IMR-90 (cell line): ENCODE measurements around the gene TMEM218. TPM values are rescaled to one million over a fixed set of nuclear protein-coding genes. Genes with fewer than 3 reads are reported as not detected.
A peak's percentile ranks its signal among the peaks of the same experiment; 100 is the strongest.

ENCODE experiments used
- ATAC-seq: fragments of 200-7000 bp; cut with Tn5 transposase; 2 replicates; pipeline ENCODE4 v1.9.1; 2020; ENCODE audit warnings: low read depth, mild to moderate bottlenecking, moderate library complexity
- BruUV-seq: library from RNA; stranded (reverse); fragments of 400-500 nt; replicated peaks from 2 replicates; lab custom pipeline; 2021; lab: Mats Ljungman, UMichigan
- CTCF ChIA-PET: fragments of 300-600 bp; formaldehyde crosslinking; extraction: SDS; loops from one replicate; lab custom pipeline; 2021; ENCODE audit warnings: antibody characterized with exemption; lab: Yijun Ruan, JAX
- POLR2A ChIA-PET: fragments of 300-600 bp; sonication (Branson Sonifier 250); formaldehyde crosslinking; loops from one replicate; lab custom pipeline; 2022; ENCODE audit warnings: antibody characterized with exemption; ENCODE audit not compliant: unreplicated experiment; lab: Charles Lee
- DNase-seq: peaks from one replicate; pipeline ENCODE4 v3.0.0; 2013
- H2AFZ ChIP-seq: replicated peaks from 2 replicates; pipeline ENCODE3; 2013; ENCODE audit warnings: low read length, mild to moderate bottlenecking; ENCODE audit not compliant: poor library complexity
- H2AK5ac ChIP-seq: 2 replicates; pipeline ENCODE4 v1.6.1; 2013; ENCODE audit warnings: low read depth, low read length, inconsistent platforms
- H2AK9ac ChIP-seq: replicated peaks from 2 replicates; pipeline ENCODE3; 2013; ENCODE audit warnings: mild to moderate bottlenecking, low read depth, low read length, moderate library complexity; ENCODE audit not compliant: poor library complexity
- H2BK120ac ChIP-seq: 2 replicates; pipeline ENCODE4 v1.6.1; 2013; ENCODE audit warnings: low read depth, low read length, inconsistent platforms
- H2BK15ac ChIP-seq: 3 replicates; pipeline ENCODE4 v1.6.1; 2013; ENCODE audit warnings: low read depth, low read length, inconsistent platforms
- H2BK20ac ChIP-seq: 2 replicates; pipeline ENCODE4 v1.6.1; 2013; ENCODE audit warnings: low read depth, mild to moderate bottlenecking, inconsistent platforms, low read length, moderate library complexity
- H2BK5ac ChIP-seq: 2 replicates; pipeline ENCODE4 v1.6.1; 2013; ENCODE audit warnings: mild to moderate bottlenecking, low read depth, low read length, inconsistent platforms; ENCODE audit not compliant: poor library complexity, severe bottlenecking
- H3K14ac ChIP-seq: replicated peaks from 2 replicates; pipeline ENCODE4 v1.6.1; 2013; ENCODE audit warnings: low read depth, low read length, inconsistent platforms
- H3K18ac ChIP-seq: 2 replicates; pipeline ENCODE4 v1.6.1; 2013; ENCODE audit warnings: low read depth, low read length, control low read depth
- H3K23ac ChIP-seq: 2 replicates; pipeline ENCODE4 v1.6.1; 2013; ENCODE audit warnings: low read depth, low read length, inconsistent platforms
- H3K27ac ChIP-seq: 2 replicates; pipeline ENCODE4 v1.5.1; 2013; ENCODE audit warnings: mild to moderate bottlenecking, control low read depth, low read length; ENCODE audit not compliant: insufficient read depth
- H3K27me3 ChIP-seq: 2 replicates; pipeline ENCODE4 v1.6.1; 2013; ENCODE audit warnings: low read length; ENCODE audit not compliant: control insufficient read depth, insufficient read depth
- H3K36me3 ChIP-seq: 2 replicates; pipeline ENCODE4 v1.6.1; 2013; ENCODE audit warnings: low read length, mixed read lengths; ENCODE audit not compliant: control insufficient read depth, insufficient read depth
- H3K4ac ChIP-seq: 2 replicates; pipeline ENCODE4 v1.6.1; 2013; ENCODE audit warnings: low read depth, low read length, inconsistent platforms
- H3K4me1 ChIP-seq: 2 replicates; pipeline ENCODE4 v1.6.1; 2013; ENCODE audit warnings: low read length, mixed read lengths; ENCODE audit not compliant: control insufficient read depth, insufficient read depth
- H3K4me2 ChIP-seq: 2 replicates; pipeline ENCODE4 v1.6.1; 2013; ENCODE audit warnings: low read depth, mild to moderate bottlenecking, control low read depth, low read length, moderate library complexity
- H3K4me3 ChIP-seq: 2 replicates; pipeline ENCODE4 v1.5.1; 2013; ENCODE audit warnings: low read depth, mild to moderate bottlenecking, control low read depth, low read length, moderate library complexity; ENCODE audit not compliant: insufficient read depth
- H3K56ac ChIP-seq: 2 replicates; pipeline ENCODE4 v1.6.1; 2013; ENCODE audit warnings: low read length, inconsistent platforms; ENCODE audit not compliant: insufficient read depth; ENCODE audit errors: extremely low read depth
- H3K79me1 ChIP-seq, 2 experiments: 2 replicates each; pipeline ENCODE4 v1.6.1; 2013; ENCODE audit warnings: low read length in 2 of 2, inconsistent platforms in 1 of 2, low read depth in 1 of 2
- H3K9ac ChIP-seq: 2 replicates; pipeline ENCODE4 v1.6.1; 2013; ENCODE audit warnings: low read depth, low read length, control low read depth
- H3K9me1 ChIP-seq: 2 replicates; pipeline ENCODE4 v1.6.1; 2013; ENCODE audit warnings: low read length, inconsistent platforms; ENCODE audit not compliant: insufficient read depth
- H3K9me3 ChIP-seq: 2 replicates; pipeline ENCODE4 v1.6.1; 2013; ENCODE audit warnings: low read length; ENCODE audit not compliant: control insufficient read depth, insufficient read depth
- H4K20me1 ChIP-seq: 2 replicates; pipeline ENCODE4 v1.6.1; 2013; ENCODE audit warnings: low read length, inconsistent platforms; ENCODE audit not compliant: insufficient read depth
- H4K5ac ChIP-seq: 2 replicates; pipeline ENCODE4 v1.6.1; 2013; ENCODE audit warnings: mild to moderate bottlenecking, low read depth, low read length, control low read depth
- H4K8ac ChIP-seq, 2 experiments: 2 replicates each; pipeline ENCODE4 v1.6.1; 2013; ENCODE audit warnings: low read depth in 2 of 2, low read length in 2 of 2, control low read depth in 1 of 2, inconsistent platforms in 1 of 2
- H4K91ac ChIP-seq: 2 replicates; pipeline ENCODE4 v1.6.1; 2013; ENCODE audit warnings: low read depth, low read length, inconsistent platforms; ENCODE audit not compliant: insufficient read depth
- BHLHE40 ChIP-seq: fragments of 150-350 bp; IDR thresholded peaks from 2 replicates; pipeline ENCODE4 v1.6.1; 2016; ENCODE audit warnings: mild to moderate bottlenecking, low read depth, low read length
- CEBPB ChIP-seq: IDR thresholded peaks from 2 replicates; pipeline ENCODE4 v1.6.1; 2012; ENCODE audit warnings: low read depth, low read length, improper control_type of control experiment
- CHD1 ChIP-seq: IDR thresholded peaks from 2 replicates; pipeline ENCODE4 v1.6.1; 2012; ENCODE audit warnings: low read depth, low read length, improper control_type of control experiment
- FOS ChIP-seq: fragments of 150-350 bp; IDR thresholded peaks from 2 replicates; pipeline ENCODE4 v1.6.1; 2016; ENCODE audit warnings: low read depth, low read length
- MAFK ChIP-seq: IDR thresholded peaks from 2 replicates; pipeline ENCODE4 v1.6.1; 2012; ENCODE audit warnings: low read depth, low read length, improper control_type of control experiment
- MAZ ChIP-seq: IDR thresholded peaks from 2 replicates; pipeline ENCODE4 v1.6.1; 2012; ENCODE audit warnings: low read depth, mild to moderate bottlenecking, low read length, improper control_type of control experiment, moderate library complexity, borderline replicate concordance
- MXI1 ChIP-seq: IDR thresholded peaks from 2 replicates; pipeline ENCODE4 v1.6.1; 2012; ENCODE audit warnings: low read depth, mild to moderate bottlenecking, low read length, moderate library complexity, borderline replicate concordance
- NFE2L2 ChIP-seq: fragments of 150-350 bp; IDR thresholded peaks from 2 replicates; pipeline ENCODE4 v1.6.1; 2016; ENCODE audit warnings: low read depth, mild to moderate bottlenecking, low read length
- POLR2A ChIP-seq: IDR thresholded peaks from 2 replicates; pipeline ENCODE4 v1.6.1; 2012; ENCODE audit warnings: mild to moderate bottlenecking, low read depth, low read length
- RAD21 ChIP-seq: IDR thresholded peaks from 2 replicates; pipeline ENCODE4 v1.6.1; 2012; ENCODE audit warnings: low read length, improper control_type of control experiment
- RCOR1 ChIP-seq: IDR thresholded peaks from 2 replicates; pipeline ENCODE4 v1.6.1; 2012; ENCODE audit warnings: mild to moderate bottlenecking, low read length, improper control_type of control experiment; ENCODE audit not compliant: insufficient replicate concordance
- RFX5 ChIP-seq: IDR thresholded peaks from 2 replicates; pipeline ENCODE4 v1.8.0; 2012; ENCODE audit warnings: low read depth, mild to moderate bottlenecking, low read length, moderate library complexity
- WGBS, 2 experiments: methylation state at CpG; one replicate each; pipeline versions ENCODE4 v1.1.5 to v1.1.7; 2013; ENCODE audit warnings: missing lambda C conversion rate in 2 of 2; ENCODE audit not compliant: insufficient read length in 1 of 2; ENCODE audit errors: extremely low coverage in 2 of 2; 5-methylcytosine and 5-hydroxymethylcytosine counted together
- dilution Hi-C: fragments of 300-500 bp; cut with HindIII; formaldehyde crosslinking; loops from one replicate; pipeline ENCODE4 v1.14.3; 2018; ENCODE audit warnings: low sequenced_read_pairs; ENCODE audit not compliant: unreplicated experiment
- in situ Hi-C: fragments of 300-500 bp; cut with MboI; formaldehyde crosslinking; loops from 3 replicates; pipeline ENCODE4 v1.14.3; 2019; ENCODE audit warnings: low sequenced_read_pairs, inconsistent platforms, mixed read lengths
- intact Hi-C: fragments of 100-400 bp; cut with micrococcal nuclease; formaldehyde crosslinking; loops from 2 replicates; pipeline ENCODE4 v1.10.0; 2022
- polyA plus RNA-seq, 3 experiments: library from polyadenylated mRNA; depleted of rRNA; stranded (reverse); fragments of >200 nt; gene quantifications; 2 replicates each; pipeline ENCODE4 v1.2.3, GENCODE V29; 2012; ENCODE audit warnings: low replicate concordance in 1 of 3
- total RNA-seq: library from RNA; depleted of rRNA; stranded (reverse); fragments of >200 nt; gene quantifications from 2 replicates; pipeline ENCODE4 v1.2.3, GENCODE V29; 2012

The TMEM218 gene
- total and polyA plus RNA-seq, 2 of the 4 experiments (the other 2 are of a cell fraction): 19.4 to 23.0 TPM

DNA sequence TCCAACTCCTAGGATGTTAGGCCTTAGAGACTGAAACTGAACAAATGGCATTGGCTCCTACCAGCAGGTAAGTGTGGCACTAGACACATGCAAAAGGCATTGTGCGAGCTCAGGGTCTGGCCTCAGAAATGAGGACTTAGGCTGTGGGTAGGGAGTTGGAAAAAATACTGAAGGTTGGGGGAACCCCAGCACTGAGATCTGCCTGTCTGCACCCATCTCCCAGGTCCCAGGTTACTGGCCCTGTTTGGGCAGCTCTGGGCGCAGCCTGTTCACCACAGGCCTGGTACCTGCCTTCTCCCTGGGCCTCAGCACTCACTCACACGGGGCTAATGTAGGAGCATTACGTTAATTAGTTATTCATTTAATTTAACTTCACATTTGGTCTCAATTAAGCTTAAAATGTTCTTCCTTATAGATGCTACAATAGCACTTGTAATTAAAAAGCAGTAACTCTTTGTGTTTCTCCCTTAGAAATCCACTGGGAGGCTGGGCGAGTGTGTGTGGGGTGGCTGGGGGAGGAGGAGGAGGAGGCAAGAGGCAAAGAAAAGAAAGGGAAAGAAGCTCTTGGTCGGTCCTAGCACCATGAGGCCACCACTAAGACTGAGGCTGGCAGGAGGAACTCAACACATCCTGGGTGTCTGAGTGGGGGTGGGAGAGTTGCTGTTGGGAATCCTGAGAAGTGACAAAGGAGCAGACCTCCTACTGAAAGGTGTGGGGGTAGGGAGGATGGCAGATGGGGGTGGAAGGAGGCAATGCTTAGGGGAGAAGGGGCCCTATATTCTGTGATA, 19.4 kb downstream of the TMEM218 start:
- H3K4me2 ChIP-seq: no peak overlapping the region
- H3K23ac ChIP-seq: peak overlapping the region; percentile 26; the same call in 1 of the 2 replicates
- in situ Hi-C loops: loop anchor here (5.0 kb wide), 1 partner anchor 315 kb away; no protein-coding TSS in a partner anchor

More for the DNA sequence above, 19.4 kb downstream of the TMEM218 start:
- POLR2A ChIA-PET: interaction anchor here (0.7 to 1.0 kb wide), 2 partner anchors 20 to 51 kb away, joined by 3 to 4 read pairs; partner anchors contain the start of gene TMEM218
- Histone ChIP-seq H3K36me3 (peaks cover 2% of the 10 kb centered on the region), H2BK15ac (peak overlapping the region; percentile 45; the same call in 2 of the 3 replicates), H2AK9ac (no peak overlapping the region), H3K14ac (peak overlapping the region; percentile 74), H3K4me3 (no peak overlapping the region), H3K27me3 (no peaks in the 10 kb centered on the region), H3K27ac (no peak overlapping the region), H3K4me1 (peaks cover 10% of the 10 kb centered on the region), H3K18ac (no peak overlapping the region), H4K20me1 (no peaks in the 10 kb centered on the region), H3K9me1 (peaks cover 12% of the 10 kb centered on the region), H3K79me1 (no peaks in the 10 kb centered on the region; a peak in 1 of 4 replicates), H2AK5ac (peak overlapping the region; percentile 61), H3K9me3 (no peaks in the 10 kb centered on the region), H3K9ac (no peak overlapping the region), H2BK5ac (no peak overlapping the region), H3K56ac (no peak overlapping the region), H3K4ac (peak overlapping the region; percentile 51), H4K8ac (peak overlapping the region; percentile 41 to 76; a peak in 2 of 4 replicates), H4K91ac (peak overlapping the region; percentile 81; the same call in 1 of the 2 replicates), H2BK20ac (peak overlapping the region; percentile 34; the same call in 1 of the 2 replicates), H2AFZ (peak overlapping the region; percentile 86), H4K5ac (no peak overlapping the region; the same call in 1 of the 2 replicates), H2BK120ac (peak overlapping the region; percentile 46)
- no peak for TF ChIP-seq MXI1
- no peak for TF ChIP-seq RAD21
- TF ChIP-seq NFE2L2: no peak
- no peak for TF ChIP-seq MAZ
- TF ChIP-seq FOS: no peak
- TF ChIP-seq POLR2A: no peak
- no peak for TF ChIP-seq CEBPB
- TF ChIP-seq MAFK: no peak
- no peak for TF ChIP-seq RFX5
- no peak for TF ChIP-seq CHD1
- no peak for TF ChIP-seq BHLHE40
- no peak for TF ChIP-seq RCOR1
- intact Hi-C loops (loop anchor here (1.0 to 2.0 kb wide), 6 partner anchors 49 to 337 kb away; no protein-coding TSS in a partner anchor), dilution Hi-C loops (no loop called here)
- no peak for DNase-seq
- CTCF ChIA-PET: interaction anchor here (0.8 to 4.3 kb wide), 10 partner anchors 10 to 337 kb away, joined by 3 to 34 read pairs (median 6); no protein-coding TSS in a partner anchor
- no TSS peak for BruUV-seq
- ATAC-seq: no peak
- 50% methylated on average over 1 of the region's 6 CpGs; no CpG with 5 or more reads in 1 of the 2 experiments for WGBS, 2 experiments
